ENCODE results near the gene WDSUB1.

Gene WDSUB1

GRCh38 chr2:159230145-159230877, 56.2 kb downstream of the WDSUB1 start:
- no peak overlapping the region for H3K4me3 ChIP-seq (replicated peaks in 1 of 2; ENCODE audit: low read depth in 2 of 2, low read length in 2 of 2)
- TF ChIP-seq CTCF (IDR thresholded peaks at IDR 0.05; ENCODE audit: low read depth, low read length), result no peak
- no peak for DNase-seq (ENCODE audit: low read depth in 2 of 2)

GRCh38 chr2:159229476-159230144, 56.9 kb downstream of the WDSUB1 start:
- DNase-seq (ENCODE audit: low read depth in 2 of 2), result no peak
- H3K4me3 ChIP-seq (replicated peaks in 1 of 2; ENCODE audit: low read depth in 2 of 2, low read length in 2 of 2), result no peak overlapping the region
- no peak for TF ChIP-seq CTCF (IDR thresholded peaks at IDR 0.05; ENCODE audit: low read depth, low read length)

DNA sequence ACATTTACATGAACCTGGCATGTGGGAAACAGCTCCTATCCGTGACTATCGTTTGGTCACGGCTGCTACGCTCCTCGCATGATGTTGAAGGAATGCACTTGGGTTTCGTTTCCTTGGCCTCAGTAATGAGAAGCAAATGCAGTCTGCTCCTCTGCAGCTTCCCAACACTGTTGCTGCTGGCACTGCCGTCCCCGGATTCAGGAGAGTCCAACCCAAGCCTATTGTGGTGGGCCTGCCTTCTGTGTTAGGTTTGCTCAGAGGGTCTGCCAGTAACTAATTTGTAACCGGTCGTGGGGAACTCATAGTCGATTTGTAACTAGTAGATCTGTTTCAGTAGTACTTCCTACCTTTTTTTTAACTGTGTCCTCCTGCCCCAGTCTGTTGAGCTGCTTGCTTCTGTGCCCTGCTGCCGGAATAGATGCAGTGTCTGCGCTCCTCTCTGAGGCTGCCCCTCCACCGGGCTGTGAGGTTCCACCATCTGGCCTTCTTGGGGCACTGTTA, 58.4 kb downstream of the WDSUB1 start:
- TF ChIP-seq CTCF (IDR thresholded peaks at IDR 0.05; ENCODE audit: low read depth, low read length), result no peak
- no peak for DNase-seq (ENCODE audit: low read depth in 2 of 2)
- no peak overlapping the region for H3K4me3 ChIP-seq (replicated peaks in 1 of 2; ENCODE audit: low read depth in 2 of 2, low read length in 2 of 2)

DNA sequence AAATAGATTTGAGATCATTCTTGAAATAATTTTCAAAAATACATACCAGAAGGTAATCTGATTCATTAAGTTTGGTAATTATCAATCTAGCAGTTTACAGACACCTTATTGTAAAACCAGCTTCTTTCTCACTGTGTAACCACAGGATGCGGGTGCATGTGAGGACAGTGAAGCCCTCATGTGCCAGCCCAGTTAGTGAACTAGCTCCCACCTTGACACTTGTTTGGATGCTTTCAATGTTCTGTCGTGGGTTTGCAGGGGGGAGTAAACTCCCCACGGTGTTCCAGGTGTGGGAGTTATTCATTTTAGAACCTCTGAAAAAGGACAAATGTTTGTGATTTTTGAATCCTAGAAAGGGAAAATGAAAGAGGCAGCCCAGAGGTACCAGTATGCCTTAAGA, 59.0 kb downstream of the WDSUB1 start:
- DNase-seq (ENCODE audit: low read depth in 2 of 2), result no peak
- no peak for TF ChIP-seq CTCF (IDR thresholded peaks at IDR 0.05; ENCODE audit: low read depth, low read length)
- no peak overlapping the region for H3K4me3 ChIP-seq (replicated peaks in 1 of 2; ENCODE audit: low read depth in 2 of 2, low read length in 2 of 2)

GRCh38 chr2:159226608-159227385, 59.7 kb downstream of the WDSUB1 start:
- no peak overlapping the region for H3K4me3 ChIP-seq (replicated peaks in 1 of 2; ENCODE audit: low read depth in 2 of 2, low read length in 2 of 2)
- no peak for TF ChIP-seq CTCF (IDR thresholded peaks at IDR 0.05; ENCODE audit: low read depth, low read length)
- no peak for DNase-seq (ENCODE audit: low read depth in 2 of 2)

DNA sequence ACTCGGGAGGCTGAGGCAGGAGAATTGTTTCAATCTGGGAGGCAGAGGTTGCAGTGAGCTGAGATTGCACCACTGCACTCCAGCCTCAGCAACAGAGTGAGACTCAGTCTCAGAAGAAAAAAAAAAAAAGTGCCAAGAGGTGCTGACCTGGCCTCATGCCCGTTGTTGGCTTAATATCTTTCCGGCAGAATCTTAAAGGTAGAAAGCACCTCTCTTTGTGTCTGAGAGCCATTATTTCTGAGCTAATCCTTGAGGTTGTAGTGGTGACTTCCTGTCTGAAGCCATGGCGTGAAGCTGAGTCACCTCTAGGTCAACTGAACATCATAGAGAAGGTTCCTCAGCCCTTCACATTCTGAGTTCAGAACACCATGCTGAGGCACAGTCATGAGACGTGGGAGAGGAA, 60.4 kb downstream of the WDSUB1 start:
- peak; percentile 12 to 74 for DNase-seq (ENCODE audit: low read depth in 2 of 2)
- no peak overlapping the region for H3K4me3 ChIP-seq (replicated peaks in 1 of 2; ENCODE audit: low read depth in 2 of 2, low read length in 2 of 2)
- no peak for TF ChIP-seq CTCF (IDR thresholded peaks at IDR 0.05; ENCODE audit: low read depth, low read length)
